Cardiac muscle cell (in vitro differentiated cells and primary cell): ENCODE results near the gene COG7. TPM values are rescaled to one million over a fixed set of nuclear protein-coding genes. Genes with fewer than 3 reads are reported as not detected.
"Not testable (repeated sequence)": the region's sequence is repeated elsewhere in the genome, so short reads cannot be mapped to it uniquely, and the experiment has no call there.

ENCODE experiments used
- DNase-seq, 2 donors: peaks; one replicate each; pipeline versions ENCODE4 v3.0.0 to v3.0.0-alpha.2; 2010 to 2017; ENCODE audit warnings: low read depth in 1 of 2, low spot score in 1 of 2
- H3K27ac ChIP-seq: fragments of 200-600 bp; sonication (generic); 2 replicates; pipeline ENCODE4 v1.5.1; 2016
- H3K27me3 ChIP-seq: fragments of 200-600 bp; sonication (generic); 2 replicates; pipeline ENCODE4 v1.6.0; 2016; ENCODE audit warnings: control low read depth
- H3K36me3 ChIP-seq: fragments of 200-600 bp; sonication (generic); 2 replicates; pipeline ENCODE4 v1.5.1; 2016; ENCODE audit warnings: control low read depth
- H3K4me1 ChIP-seq: fragments of 200-600 bp; sonication (generic); 2 replicates; pipeline ENCODE4 v1.8.1; 2017; ENCODE audit warnings: low read depth, mild to moderate bottlenecking, mixed run types
- H3K4me3 ChIP-seq: fragments of 200-600 bp; sonication (generic); 2 replicates; pipeline ENCODE4 v1.5.1; 2016; ENCODE audit warnings: mild to moderate bottlenecking
- H3K9me3 ChIP-seq: fragments of 200-600 bp; sonication (generic); 2 replicates; pipeline ENCODE4 v1.5.1; 2017; ENCODE audit warnings: low read depth, mild to moderate bottlenecking, control low read depth
- polyA plus RNA-seq: library from polyadenylated mRNA; unstranded; fragments of >200 nt; fragmentation: Nextera tagmentation; extraction: Ambion mirVana; gene quantifications from 2 replicates; pipeline ENCODE4 v1.2.1, GENCODE V29; 2016
- total RNA-seq: library from RNA; depleted of rRNA; stranded (reverse); fragments of >200 nt; gene quantifications from 2 replicates; pipeline ENCODE4 v1.2.3, GENCODE V29; 2016
- TF ChIP-seq, protein P1 (sequence below): IDR thresholded peaks from 2 replicates; pipeline ENCODE4 v1.5.1; 2012; ENCODE audit warnings: low read depth, mild to moderate bottlenecking, low read length

Gene COG7
- total and polyA plus RNA-seq, 2 experiments from 2014 or later = 10.6 to 23.5 TPM

DNA sequence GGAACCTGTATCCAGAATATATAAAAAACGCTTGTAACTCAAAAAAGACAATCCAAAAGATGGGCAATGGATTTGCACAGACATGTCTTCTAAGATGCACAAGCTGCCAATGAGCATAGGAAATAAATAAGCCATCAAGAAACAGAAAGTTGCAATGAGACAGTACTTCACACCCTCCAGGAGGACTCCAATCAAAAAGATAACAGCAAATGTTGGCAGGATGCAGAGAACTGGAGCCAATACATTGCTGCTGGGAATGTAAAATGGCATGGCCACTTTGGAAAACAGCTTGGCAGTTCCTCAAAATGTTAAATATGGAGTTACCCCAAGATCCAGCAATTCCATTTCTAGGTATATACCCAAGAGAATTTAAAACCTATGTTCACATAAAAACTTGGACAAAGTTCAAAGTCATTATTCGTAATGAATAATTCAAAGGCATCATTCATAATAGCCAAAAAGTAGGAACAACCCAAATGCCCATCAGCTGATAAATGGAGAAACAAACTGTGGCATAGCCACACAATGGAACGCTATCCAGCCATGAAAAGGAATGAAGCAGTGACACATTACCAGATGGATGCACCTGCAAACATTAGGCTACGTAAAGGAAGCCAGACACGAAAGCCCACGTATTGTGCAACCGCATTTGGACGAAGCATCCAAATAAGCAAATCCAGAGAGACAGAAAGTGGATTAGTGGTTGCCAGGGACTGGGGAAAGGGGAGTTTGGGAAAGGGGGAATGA lies 31.7 kb upstream of the COG7 start:
- Histone ChIP-seq H3K27ac (no peak overlapping the region), H3K4me1 (no peaks in the 10 kb centered on the region), H3K36me3 (peaks cover 87% of the 10 kb centered on the region)

DNA sequence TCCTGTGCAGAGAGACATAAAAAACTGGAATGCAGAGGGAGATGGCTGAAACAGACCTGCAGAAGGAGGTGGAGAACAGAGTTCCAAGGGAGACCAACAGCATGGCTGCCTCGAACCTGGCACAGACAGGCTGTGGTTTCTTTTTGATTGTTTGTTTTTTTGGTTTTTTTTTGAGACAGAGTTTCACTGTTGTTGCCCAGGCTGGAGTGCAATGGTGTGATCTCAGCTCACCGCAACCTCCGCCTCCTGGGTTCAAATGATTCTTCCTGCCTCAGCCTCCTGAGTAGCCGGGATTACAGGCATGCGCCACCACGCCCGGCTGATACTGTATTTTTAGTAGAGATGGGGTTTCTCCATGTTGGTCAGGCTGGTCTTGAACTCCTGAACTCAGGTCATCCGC lies 30.5 kb upstream of the COG7 start:
- not testable (repeated sequence) for H3K9me3 ChIP-seq, H3K27me3 ChIP-seq, DNase-seq, H3K4me3 ChIP-seq, H3K4me1 ChIP-seq, H3K27ac ChIP-seq
- H3K36me3 ChIP-seq = peaks cover 90% of the 10 kb centered on the region

More for the DNA sequence above, 31.7 kb upstream of the COG7 start:
- Histone ChIP-seq H3K27me3 (no peaks in the 10 kb centered on the region), H3K9me3 (no peaks in the 10 kb centered on the region), H3K4me3 (no peak overlapping the region)
- DNase-seq = no peak
- TF ChIP-seq, protein P1, sequence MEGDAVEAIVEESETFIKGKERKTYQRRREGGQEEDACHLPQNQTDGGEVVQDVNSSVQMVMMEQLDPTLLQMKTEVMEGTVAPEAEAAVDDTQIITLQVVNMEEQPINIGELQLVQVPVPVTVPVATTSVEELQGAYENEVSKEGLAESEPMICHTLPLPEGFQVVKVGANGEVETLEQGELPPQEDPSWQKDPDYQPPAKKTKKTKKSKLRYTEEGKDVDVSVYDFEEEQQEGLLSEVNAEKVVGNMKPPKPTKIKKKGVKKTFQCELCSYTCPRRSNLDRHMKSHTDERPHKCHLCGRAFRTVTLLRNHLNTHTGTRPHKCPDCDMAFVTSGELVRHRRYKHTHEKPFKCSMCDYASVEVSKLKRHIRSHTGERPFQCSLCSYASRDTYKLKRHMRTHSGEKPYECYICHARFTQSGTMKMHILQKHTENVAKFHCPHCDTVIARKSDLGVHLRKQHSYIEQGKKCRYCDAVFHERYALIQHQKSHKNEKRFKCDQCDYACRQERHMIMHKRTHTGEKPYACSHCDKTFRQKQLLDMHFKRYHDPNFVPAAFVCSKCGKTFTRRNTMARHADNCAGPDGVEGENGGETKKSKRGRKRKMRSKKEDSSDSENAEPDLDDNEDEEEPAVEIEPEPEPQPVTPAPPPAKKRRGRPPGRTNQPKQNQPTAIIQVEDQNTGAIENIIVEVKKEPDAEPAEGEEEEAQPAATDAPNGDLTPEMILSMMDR = no peak

DNA sequence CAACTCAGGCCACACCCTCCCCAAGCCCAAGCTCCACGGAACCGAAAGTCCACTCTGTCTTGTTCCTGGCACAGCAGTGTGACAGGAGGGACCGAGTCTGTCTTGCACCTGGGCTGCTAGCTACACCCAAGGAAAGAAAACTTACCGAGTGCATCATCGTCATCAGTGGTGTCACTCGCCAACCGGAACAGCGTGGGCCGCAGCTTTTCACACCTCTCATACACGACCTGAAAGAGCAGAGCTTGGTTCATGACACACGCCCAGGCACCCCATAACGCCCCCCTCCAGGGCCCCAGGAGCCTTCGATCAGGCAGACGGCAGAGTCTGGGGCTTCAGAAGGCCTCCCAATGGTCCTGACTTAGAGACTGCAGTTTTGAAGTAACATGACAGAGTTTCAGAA lies 29.8 kb upstream of the COG7 start:
- Histone ChIP-seq H3K36me3 (peaks cover 87% of the 10 kb centered on the region), H3K4me1 (no peaks in the 10 kb centered on the region), H3K27ac (no peak overlapping the region), H3K4me3 (no peak overlapping the region), H3K27me3 (no peaks in the 10 kb centered on the region), H3K9me3 (no peaks in the 10 kb centered on the region)
- TF ChIP-seq, protein P1 = no peak
- no peak for DNase-seq

DNA sequence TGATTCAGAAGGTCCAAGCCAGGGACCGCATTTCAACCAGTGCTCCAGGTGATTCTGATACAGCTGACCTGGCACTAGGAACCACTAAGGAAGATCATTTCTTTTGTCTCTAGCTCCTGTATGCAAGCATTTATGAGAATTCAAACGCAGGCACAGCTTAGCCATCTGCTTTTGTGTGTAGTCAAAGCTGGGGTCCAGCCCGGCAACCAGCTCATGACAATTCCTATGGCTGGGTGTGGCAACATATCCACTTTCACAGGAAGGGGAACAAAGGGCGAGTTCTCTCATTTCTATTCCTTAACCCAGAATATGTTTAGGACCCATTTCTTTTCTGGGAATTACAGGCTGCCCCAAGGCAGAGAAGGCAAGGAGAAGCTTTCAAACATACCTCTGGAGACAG lies 27.3 kb upstream of the COG7 start:
- Histone ChIP-seq H3K27ac (no peak overlapping the region), H3K27me3 (no peaks in the 10 kb centered on the region), H3K4me3 (no peak overlapping the region), H3K36me3 (peaks cover 78% of the 10 kb centered on the region), H3K9me3 (no peaks in the 10 kb centered on the region), H3K4me1 (no peaks in the 10 kb centered on the region)
- no peak for DNase-seq
- TF ChIP-seq, protein P1 = no peak

DNA sequence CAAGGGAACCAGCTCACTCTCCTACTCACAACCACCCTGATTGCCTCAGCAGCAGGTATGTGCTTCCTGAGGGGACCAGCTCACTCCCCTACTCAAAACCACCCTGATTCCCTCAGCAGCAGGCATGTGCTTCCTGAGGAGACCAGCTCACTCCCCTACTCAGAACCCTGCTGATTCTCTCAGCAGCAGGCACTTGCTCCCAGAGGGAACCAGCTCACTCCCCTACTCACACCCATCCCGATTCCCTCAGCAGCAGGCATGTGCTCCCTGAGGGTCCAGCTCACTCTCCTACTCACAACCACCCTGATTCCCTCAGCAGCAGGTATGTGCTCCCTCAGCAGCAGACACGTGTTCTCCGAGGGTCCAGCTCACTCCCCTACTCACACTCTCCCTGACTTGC lies 26.1 kb upstream of the COG7 start:
- H3K4me1 ChIP-seq = no peaks in the 10 kb centered on the region
- H3K27me3 ChIP-seq = no peaks in the 10 kb centered on the region
- peaks cover 77% of the 10 kb centered on the region for H3K36me3 ChIP-seq
- H3K9me3 ChIP-seq = no peaks in the 10 kb centered on the region
- TF ChIP-seq, protein P1 = no peak
- no peak overlapping the region for H3K27ac ChIP-seq
- H3K4me3 ChIP-seq = no peak overlapping the region
- DNase-seq = no peak

DNA sequence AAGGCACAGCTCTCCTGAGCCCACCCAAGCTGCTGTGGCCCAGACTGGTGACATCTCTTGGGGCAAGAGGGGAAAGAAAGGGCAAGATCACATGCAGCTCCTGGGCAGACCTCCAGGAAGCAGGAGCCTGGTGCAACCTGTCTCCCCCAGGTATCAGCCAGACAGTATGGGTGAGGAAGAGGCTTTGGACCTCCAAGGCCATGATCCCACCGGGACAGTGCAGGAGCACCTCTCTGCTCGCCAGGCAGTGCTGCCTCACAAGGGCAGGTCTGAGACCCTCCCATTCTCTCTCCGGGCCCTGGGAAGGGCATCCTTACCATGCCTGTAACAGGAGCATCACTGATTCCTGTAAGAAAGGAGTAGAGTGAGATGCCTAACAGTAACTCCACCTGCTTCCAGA lies 25.6 kb upstream of the COG7 start:
- DNase-seq = no peak
- H3K4me3 ChIP-seq = no peak overlapping the region
- H3K9me3 ChIP-seq = no peaks in the 10 kb centered on the region
- peaks cover 82% of the 10 kb centered on the region for H3K36me3 ChIP-seq
- TF ChIP-seq, protein P1 = no peak
- no peak overlapping the region for H3K27ac ChIP-seq
- H3K27me3 ChIP-seq = no peaks in the 10 kb centered on the region
- H3K4me1 ChIP-seq = no peaks in the 10 kb centered on the region
